Measurements from ENCODE around the gene SUSD1.

The SUSD1 gene

DNA sequence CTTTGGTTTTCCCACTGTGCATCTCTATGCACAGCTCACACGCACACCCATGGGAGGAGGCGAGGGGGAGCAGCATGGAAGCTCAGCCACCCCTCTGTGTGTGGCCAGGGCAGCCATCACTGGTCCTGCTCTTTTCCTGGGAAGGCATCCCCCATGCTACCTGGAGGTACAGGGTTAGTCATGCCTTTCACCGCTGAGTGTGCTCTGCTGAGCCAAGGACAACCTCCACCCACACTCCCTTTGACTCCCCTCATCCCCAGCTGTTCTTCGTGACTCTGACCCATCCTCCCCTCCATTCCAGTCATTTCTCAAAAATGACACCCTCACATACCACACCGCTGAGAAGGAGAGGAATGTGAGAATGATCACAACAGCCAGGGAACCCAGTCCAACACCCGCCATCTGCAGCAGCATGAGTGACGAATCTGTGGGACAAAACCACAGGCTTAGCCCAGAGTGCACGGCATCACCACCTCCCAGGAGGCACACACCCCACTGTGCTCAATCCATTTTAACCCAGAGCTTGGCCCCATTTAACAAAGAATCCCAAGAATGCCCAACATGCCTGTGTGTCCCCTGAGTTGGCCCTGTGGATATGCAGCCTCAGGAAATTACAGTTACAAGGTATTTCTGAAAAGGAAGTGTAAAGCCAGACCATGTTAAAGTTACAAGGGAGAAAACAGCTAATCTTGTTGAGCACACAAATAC is 133.4 kb downstream of the SUSD1 start:
- no peak for DNase-seq (ENCODE audit: low read depth)

DNA sequence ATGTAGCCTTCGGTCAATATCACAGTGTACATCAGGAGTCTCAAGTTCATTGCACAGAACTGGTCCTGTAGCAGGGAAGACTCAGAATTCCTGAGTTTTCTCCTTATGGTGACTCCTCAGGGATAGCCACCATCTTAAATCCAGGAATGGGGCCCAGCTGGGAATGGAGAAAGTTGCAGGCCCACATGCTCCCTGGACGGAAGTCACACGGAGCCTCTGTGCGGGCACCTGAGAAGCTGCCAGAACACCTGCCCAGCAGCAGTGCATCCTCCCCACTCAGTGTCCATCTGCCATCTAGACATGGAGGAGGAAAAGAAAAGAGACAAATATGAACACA is 133.9 kb downstream of the SUSD1 start:
- DNase-seq (ENCODE audit: low read depth): no peak

- no peak for DNase-seq (ENCODE audit: low read depth)
These were observed 137.1 kb downstream of the SUSD1 start for GRCh38 chr9:112038017-112038408.

- DNase-seq (ENCODE audit: low read depth): peak; percentile 36
These were observed 137.6 kb downstream of the SUSD1 start for GRCh38 chr9:112037281-112038016.

DNA sequence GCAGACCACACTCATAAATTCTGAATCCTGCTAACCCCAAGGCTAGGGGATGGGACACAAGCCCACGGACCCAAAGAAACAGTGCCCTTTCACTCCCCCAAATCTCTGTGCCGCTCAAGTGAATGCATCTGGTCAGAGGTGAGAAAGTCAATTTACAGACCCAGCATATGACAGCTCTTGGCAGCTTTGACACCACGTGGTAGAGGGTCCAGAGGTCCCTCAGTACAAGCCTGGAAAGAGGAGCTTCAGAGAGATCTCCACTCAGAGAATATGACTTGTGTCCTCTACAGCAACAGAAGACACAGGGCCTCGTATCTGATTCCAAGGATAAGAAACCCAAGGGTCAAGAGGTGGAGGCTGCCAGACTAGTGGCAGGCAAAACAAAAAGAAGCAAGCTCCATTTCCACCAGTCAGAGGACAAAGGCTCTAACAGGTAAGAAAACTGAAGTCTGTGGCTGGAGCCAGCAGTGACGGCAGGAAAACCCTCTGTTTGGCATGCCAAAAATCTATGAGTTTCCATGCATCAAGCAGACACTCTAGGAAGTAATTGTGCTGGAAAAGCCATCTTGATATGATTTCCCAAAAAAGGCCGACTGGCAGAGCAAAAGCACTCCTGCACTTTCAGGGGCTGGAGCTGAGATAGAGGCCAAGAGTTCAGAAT is 139.8 kb downstream of the SUSD1 start:
- DNase-seq (ENCODE audit: low read depth): no peak

- DNase-seq (ENCODE audit: low read depth): no peak
These were observed 140.9 kb downstream of the SUSD1 start for GRCh38 chr9:112034216-112034611.

DNA sequence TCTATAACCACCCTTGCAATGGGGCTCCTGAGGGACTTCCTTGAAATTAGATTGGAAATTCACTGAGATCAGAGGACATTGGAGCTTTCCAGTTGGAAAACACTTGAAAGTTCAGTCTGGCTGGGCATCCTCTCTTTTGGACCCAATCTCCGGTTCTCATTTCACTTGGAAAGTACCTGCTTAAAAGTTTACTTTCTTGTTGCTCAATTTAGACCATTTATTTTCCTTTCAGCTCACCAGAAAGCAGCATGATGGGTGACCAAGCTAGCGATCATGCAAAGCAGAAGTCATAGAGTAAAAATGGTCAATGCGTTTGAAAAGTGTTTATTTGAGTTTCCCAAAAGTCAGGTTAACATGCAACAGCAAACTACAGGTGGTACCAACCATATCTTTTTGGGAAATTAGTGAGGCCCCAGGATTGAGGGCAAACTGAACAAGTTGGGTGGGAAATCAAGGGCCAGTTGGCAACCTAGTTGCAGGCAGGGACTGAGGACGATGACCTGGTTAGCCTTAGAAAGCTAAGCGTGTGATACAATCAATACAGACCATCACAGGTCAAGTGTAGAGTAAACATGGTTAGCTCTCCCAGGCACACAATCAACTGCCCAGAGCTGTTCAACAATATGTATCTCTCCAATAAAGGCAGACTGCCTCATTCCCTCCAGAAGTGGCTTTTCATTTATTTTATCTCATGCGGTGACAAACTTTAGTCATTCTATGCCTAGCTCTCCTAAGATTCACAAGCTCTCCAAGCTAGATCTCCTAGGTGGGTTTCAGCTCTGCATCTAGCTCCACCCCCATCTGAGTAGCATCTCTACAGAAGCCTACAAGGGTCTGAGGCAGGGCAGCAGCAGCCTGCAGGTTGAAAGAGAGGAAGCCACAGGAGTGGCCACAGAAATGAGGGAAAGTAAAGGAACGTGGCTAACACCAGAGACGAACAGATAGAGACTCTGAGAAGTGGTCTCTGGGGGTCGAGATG is 141.6 kb downstream of the SUSD1 start:
- no peak for DNase-seq (ENCODE audit: low read depth)

DNA sequence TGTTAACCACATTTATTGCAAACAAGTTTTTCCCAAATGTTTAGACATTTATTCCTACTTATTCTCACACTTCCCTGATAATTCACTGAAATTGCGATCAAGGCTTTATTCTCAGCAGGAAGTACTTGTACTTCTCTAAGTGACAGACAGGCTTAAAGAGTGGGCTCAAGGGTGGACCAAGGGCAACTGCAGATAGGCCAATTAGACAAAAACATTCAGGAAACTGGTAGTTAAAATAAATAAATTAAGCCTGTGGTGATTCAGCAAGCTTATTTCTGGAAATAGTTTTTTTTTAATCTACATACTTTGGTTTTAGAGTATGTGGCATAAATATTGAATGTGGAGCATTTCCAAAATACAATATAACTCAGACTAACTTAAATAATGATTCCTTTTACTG is 142.4 kb downstream of the SUSD1 start:
- DNase-seq (ENCODE audit: low read depth): no peak

- no peak for DNase-seq (ENCODE audit: low read depth)
These were observed 143.1 kb downstream of the SUSD1 start for GRCh38 chr9:112032009-112032408.

DNA sequence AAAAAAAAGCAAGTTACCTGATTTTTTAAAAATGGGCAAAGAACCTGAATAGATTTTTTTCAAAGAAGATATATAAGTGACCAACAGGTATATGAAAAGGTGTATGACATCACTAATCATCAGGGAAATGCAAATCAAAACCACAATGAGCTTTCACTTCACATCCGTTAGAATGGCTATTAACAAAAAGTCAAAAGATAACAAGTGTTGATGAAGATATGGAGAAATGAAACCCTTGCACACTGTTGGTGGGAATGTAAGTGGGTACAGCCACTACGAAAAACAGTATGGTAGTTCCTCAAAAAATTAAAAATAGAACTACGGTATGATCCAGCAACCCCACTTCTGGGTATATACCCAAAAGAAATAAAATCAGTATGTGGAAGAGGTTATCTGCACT is 143.7 kb downstream of the SUSD1 start:
- DNase-seq (ENCODE audit: low read depth): no peak

- no peak for DNase-seq (ENCODE audit: low read depth)
These were observed 145.1 kb downstream of the SUSD1 start for GRCh38 chr9:112029921-112030444.

DNA sequence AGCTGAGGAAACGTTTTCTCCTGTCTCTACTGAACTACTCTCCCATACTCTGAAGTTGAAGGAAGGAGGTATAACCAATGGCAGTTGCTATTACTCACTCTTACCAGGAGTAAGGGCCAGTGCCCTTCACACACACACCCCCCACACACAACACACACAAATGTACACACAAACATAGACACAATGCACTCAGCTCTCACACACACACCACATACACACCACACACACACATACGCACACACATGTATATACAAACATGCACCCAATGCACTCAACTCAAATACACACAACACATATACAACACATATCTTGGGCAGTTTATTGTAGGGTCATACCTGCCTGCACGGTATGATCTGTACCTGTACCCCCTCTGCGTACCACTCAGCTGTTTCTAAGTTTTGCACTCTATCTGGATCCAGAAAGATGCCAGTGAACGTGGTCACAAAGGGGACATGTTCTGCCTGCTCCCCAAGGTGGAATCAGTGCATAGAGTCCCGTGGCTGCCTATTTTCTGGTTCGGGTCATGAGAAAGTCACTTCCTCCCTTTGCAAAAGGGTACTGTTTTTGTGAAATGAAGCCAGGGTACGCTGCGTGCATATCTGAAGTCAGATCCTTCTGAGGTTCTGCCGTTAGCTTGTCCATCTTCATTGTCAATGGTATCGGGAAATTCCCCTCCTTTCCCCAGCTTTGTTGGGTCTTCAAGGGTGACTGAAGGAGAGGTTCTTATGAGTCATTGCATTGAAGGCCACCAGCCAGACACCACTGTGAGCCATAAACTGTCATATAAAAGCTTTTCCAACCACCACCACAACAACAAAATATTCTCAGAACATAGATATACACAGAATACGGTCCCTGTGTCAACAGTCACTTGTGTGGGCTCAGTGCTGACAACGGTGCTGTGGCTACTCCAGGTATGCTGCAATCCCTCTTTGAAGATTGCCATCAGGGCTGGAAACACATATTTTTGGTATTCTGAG is 146.6 kb downstream of the SUSD1 start:
- DNase-seq (ENCODE audit: low read depth): no peak

DNA sequence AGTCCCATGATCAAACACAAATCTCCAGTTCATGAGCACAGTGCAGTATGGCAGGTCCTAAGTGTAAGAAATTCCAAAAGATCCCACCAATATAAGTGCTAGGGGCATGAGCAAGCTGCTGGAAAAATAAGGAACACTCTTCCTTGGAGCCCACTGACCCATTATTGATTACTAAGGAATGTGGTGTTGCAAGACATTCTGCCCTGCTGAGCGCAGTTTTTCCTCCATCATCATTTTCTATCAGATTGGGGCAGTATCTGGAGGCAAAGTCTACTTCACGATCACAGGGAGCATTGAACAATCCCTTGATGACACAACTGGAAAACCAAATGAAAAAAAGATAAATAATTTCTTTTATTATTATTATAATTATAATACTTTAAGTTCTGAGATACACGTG is 149.2 kb downstream of the SUSD1 start:
- no peak for DNase-seq (ENCODE audit: low read depth)

DNA sequence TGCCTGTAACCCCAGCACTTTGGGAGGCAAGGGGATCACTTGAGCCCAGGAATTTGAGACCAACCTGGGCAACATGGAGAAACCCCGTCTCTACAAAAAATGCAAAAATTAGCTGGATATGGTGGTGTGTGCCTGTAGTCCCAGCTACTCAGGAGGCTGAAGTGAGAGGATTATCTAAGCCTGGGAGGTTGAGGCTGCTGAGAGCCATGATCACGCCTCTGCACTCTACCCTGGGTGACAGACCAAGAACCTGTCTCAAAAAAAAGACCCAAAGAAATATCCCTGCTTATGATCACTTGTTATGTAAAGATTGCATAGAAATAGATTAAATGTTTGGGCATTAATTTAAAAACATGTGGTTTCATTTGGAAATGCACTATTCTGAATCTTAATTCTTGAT is 153.4 kb downstream of the SUSD1 start:
- no peak for DNase-seq (ENCODE audit: low read depth)

- no peak for DNase-seq (ENCODE audit: low read depth)
These were observed 154.2 kb downstream of the SUSD1 start for GRCh38 chr9:112020680-112021596.

DNA sequence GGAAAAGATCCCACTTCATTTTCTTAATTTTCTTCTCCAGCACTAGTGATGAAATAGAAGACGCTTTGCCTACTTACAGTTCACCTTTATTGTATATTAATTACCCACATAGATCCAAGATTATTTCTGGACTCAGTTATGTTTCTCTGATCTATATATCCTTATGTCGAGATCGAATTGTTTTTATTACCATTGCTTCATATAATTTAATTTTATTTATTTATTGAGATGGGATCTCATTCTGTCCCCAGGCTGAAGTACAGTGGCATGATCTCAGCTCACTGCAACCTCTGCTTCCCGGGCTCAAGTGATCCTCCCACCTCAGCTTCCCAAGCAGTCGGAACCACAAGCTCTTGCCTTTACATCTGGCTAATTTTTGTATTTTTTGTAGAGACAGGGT is 157.2 kb downstream of the SUSD1 start:
- no peak for DNase-seq (ENCODE audit: low read depth)

- no peak for DNase-seq (ENCODE audit: low read depth)
These were observed 159.4 kb downstream of the SUSD1 start for GRCh38 chr9:112015736-112016135.

DNA sequence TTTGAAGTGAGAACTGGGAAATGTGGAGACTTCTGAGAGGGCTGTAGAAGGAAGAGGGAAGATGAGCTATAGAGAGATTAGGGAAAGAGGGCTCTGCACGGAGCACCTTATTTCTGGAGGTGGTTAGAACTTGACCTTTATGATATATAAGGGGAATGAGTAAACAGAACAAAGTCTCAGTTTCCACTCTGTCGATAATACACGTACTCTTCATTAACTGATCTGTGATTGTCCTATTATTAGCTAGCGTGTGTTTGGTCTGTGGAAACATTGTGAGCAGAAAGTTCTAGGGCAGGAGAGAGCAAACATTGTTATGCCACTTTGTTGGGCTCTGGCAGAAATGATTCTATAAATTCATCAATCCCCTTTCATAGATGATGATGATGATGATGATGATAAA is 159.9 kb downstream of the SUSD1 start:
- DNase-seq (ENCODE audit: low read depth): no peak

- no peak for DNase-seq (ENCODE audit: low read depth)
These were observed 161.8 kb downstream of the SUSD1 start for GRCh38 chr9:112013266-112013665.
